OCI-LY3 (cell line): ENCODE results near the gene ATG4D.
"Not testable (repeated sequence)": the region's sequence is repeated elsewhere in the genome, so short reads cannot be mapped to it uniquely, and the experiment has no call there.

Experiments used
- H2AFZ ChIP-seq: fragments of 200-600, 300-600 bp; shearing (Covaris generic); 2 replicates; pipeline ENCODE4 v1.6.0; 2014; ENCODE audit warnings: antibody characterized with exemption, low read depth, low read length
- H3K27ac ChIP-seq: fragments of 200-600, 300-600 bp; sonication (generic); 2 replicates; pipeline ENCODE4 v1.5.1; 2014; ENCODE audit warnings: mild to moderate bottlenecking, low read length, moderate library complexity, mixed read lengths
- H3K27me3 ChIP-seq: fragments of 200-600, 300-600 bp; sonication (generic); 2 replicates; pipeline ENCODE4 v1.6.1; 2014; ENCODE audit warnings: low read depth, low read length, mixed read lengths
- H3K36me3 ChIP-seq: fragments of 200-600, 300-600 bp; sonication (generic); replicated peaks from 2 replicates; pipeline ENCODE3; 2014; ENCODE audit warnings: low read depth, low read length, mixed read lengths
- H3K4me1 ChIP-seq: fragments of 300-600, 200-600 bp; sonication (generic); 2 replicates; pipeline ENCODE4 v1.6.1; 2014; ENCODE audit warnings: low read length, mixed read lengths
- H3K4me2 ChIP-seq: fragments of 200-600, 300-600 bp; sonication (generic); 2 replicates; pipeline ENCODE4 v1.6.1; 2014; ENCODE audit warnings: low read length, mixed read lengths
- H3K4me3 ChIP-seq: fragments of 300-600, 200-600 bp; sonication (generic); 2 replicates; pipeline ENCODE4 v1.5.1; 2014; ENCODE audit warnings: antibody characterized with exemption, mild to moderate bottlenecking, low read length, moderate library complexity
- H3K79me2 ChIP-seq: fragments of 300-600, 200-600 bp; shearing (Covaris generic); 2 replicates; pipeline ENCODE4 v1.6.1; 2014; ENCODE audit warnings: mild to moderate bottlenecking, low read length, mixed read lengths
- H3K9ac ChIP-seq: fragments of 300-600, 200-600 bp; shearing (Covaris generic); 2 replicates; pipeline ENCODE4 v1.6.0; 2014; ENCODE audit warnings: mild to moderate bottlenecking, low read length, moderate library complexity
- H3K9me3 ChIP-seq: fragments of 200-600, 300-600 bp; shearing (Covaris generic); 2 replicates; pipeline ENCODE4 v1.6.1; 2014; ENCODE audit warnings: low read length, mixed read lengths; ENCODE audit not compliant: insufficient read depth
- H4K20me1 ChIP-seq: fragments of 200-600, 300-600 bp; sonication (generic); 2 replicates; pipeline ENCODE4 v1.6.1; 2016; ENCODE audit warnings: low read length, mixed read lengths; ENCODE audit not compliant: insufficient read depth
- EZH2phosphoT487 ChIP-seq: fragments of 200-600 bp; shearing (Covaris generic); IDR thresholded peaks from 2 replicates; pipeline ENCODE4 v1.6.1; 2018; ENCODE audit warnings: antibody characterized with exemption, mixed run types, low read depth
- TF ChIP-seq, protein P1 (sequence below): fragments of 200-600, 300-600 bp; sonication (generic); IDR thresholded peaks from 2 replicates; pipeline ENCODE4 v1.5.1; 2014; ENCODE audit warnings: antibody characterized with exemption, low read length, low read depth

The ATG4D gene

DNA sequence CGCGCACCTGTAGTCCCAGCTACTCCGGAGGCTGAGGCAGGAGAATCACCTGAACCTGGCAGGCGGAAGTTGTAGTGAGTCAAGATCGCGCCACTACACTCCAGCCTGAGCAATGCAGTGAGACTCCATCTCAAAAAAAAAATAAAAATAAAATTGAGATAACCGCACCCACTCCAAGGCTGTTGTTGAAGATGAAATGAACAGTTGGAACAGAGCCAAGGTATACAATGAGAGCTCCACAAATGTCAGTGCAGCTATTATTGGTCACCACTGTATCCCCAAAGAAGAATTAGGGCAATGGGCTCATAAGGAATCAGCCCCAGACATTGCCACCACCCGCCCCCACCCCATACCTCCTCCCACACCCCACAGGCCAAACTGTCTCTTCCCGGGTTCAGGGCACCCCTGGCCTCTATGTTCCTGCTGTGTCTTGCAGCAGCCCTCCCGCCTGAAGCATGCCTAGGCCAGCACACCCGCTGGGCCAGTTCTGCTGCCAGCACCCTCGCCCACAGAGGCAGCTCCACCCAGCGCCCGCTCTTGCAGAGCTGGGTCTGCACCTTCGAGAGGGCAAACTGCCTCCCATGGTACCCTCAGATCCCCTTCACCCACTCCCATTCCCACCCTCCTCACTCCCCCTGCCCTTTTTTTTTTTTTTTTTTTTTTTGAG is 22.9 kb upstream of the ATG4D start:
- Histone ChIP-seq H3K79me2 (no peaks in the 10 kb centered on the region), H3K27ac (no peak overlapping the region), H3K4me2 (no peak overlapping the region), H3K27me3 (peaks cover 32% of the 10 kb centered on the region), H3K9ac (no peak overlapping the region), H3K36me3 (no peaks in the 10 kb centered on the region), H2AFZ (no peak overlapping the region), H3K9me3 (no peaks in the 10 kb centered on the region), H3K4me3 (no peak overlapping the region), H3K4me1 (peaks cover 12% of the 10 kb centered on the region), H4K20me1 (no peaks in the 10 kb centered on the region)
- TF ChIP-seq, protein P1, sequence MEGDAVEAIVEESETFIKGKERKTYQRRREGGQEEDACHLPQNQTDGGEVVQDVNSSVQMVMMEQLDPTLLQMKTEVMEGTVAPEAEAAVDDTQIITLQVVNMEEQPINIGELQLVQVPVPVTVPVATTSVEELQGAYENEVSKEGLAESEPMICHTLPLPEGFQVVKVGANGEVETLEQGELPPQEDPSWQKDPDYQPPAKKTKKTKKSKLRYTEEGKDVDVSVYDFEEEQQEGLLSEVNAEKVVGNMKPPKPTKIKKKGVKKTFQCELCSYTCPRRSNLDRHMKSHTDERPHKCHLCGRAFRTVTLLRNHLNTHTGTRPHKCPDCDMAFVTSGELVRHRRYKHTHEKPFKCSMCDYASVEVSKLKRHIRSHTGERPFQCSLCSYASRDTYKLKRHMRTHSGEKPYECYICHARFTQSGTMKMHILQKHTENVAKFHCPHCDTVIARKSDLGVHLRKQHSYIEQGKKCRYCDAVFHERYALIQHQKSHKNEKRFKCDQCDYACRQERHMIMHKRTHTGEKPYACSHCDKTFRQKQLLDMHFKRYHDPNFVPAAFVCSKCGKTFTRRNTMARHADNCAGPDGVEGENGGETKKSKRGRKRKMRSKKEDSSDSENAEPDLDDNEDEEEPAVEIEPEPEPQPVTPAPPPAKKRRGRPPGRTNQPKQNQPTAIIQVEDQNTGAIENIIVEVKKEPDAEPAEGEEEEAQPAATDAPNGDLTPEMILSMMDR: no peak
- TF ChIP-seq EZH2phosphoT487: no peak

DNA sequence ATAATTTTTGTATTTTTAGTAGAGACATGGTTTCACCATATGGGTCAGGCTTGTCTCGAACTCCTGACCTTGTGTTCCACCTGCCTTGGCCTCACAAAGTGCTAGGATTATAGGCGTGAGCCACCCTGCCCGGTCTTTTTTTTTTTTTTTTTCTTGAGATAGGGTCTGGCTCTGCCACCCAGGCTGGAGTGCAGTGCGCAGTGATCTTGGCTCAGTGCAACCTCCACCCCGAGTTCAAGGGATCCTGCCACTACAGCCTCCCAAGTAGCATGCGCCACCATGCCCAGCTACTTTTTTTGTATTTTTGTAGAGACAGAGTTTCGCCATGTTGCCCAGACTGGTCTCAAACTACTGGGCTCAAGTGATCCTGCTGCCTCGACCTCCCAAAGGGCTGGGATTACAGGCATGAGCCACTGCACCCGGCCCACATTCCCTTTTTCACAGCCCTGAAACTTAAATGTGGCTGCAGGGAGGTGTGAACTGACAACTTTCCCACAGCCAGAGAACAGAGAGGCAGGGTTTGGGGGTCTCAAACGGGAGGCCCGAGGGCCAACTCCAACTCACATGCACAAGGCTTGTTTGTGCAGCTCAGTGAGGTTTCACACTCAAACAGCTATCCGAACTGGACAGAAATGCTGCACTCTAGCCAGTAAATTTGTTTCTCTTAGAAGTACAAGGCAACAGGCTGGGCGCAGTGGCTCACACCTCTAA is 22.1 kb upstream of the ATG4D start:
- no peak overlapping the region for H3K27ac ChIP-seq
- H3K4me2 ChIP-seq: no peak overlapping the region
- no peak overlapping the region for H3K9ac ChIP-seq
- no peaks in the 10 kb centered on the region for H4K20me1 ChIP-seq
- no peaks in the 10 kb centered on the region for H3K36me3 ChIP-seq
- peaks cover 32% of the 10 kb centered on the region for H3K27me3 ChIP-seq
- H3K4me1 ChIP-seq: peaks cover 12% of the 10 kb centered on the region
- no peak overlapping the region for H2AFZ ChIP-seq
- TF ChIP-seq, protein P1: no peak
- TF ChIP-seq EZH2phosphoT487: no peak
- no peak overlapping the region for H3K4me3 ChIP-seq
- no peaks in the 10 kb centered on the region for H3K79me2 ChIP-seq
- no peaks in the 10 kb centered on the region for H3K9me3 ChIP-seq

DNA sequence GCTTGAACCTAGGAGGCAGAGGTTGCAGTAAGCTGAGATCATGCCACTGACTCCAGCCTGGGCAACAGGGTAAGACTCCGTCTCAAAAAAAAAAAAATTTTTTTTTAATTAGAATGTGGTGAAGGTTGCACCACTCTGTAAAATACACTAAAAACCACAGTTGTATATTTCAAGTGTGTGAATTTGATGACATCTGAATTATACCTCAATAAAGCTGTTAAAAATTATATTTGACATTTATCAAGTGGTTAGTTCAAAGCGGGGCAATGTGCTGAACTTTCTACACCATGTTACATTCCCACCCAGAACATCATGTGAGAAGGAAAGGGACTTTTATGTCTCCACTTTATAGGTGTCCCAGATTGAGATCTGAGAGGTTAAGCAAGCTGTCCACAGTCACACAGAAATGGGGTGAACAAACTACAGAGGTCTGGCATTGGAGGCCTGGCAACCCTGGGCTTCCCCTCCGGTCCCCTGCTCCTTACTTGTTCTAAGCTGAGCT is 20.5 kb upstream of the ATG4D start:
- H3K4me2 ChIP-seq: no peak overlapping the region
- H3K4me1 ChIP-seq: peaks cover 12% of the 10 kb centered on the region
- no peak overlapping the region for H3K9ac ChIP-seq
- H3K36me3 ChIP-seq: no peaks in the 10 kb centered on the region
- H3K27ac ChIP-seq: no peak overlapping the region
- H4K20me1 ChIP-seq: no peaks in the 10 kb centered on the region
- TF ChIP-seq, protein P1: no peak
- TF ChIP-seq EZH2phosphoT487: no peak
- H3K9me3 ChIP-seq: no peaks in the 10 kb centered on the region
- H3K79me2 ChIP-seq: no peaks in the 10 kb centered on the region
- no peak overlapping the region for H3K4me3 ChIP-seq
- H3K27me3 ChIP-seq: peaks cover 31% of the 10 kb centered on the region
- H2AFZ ChIP-seq: no peak overlapping the region

DNA sequence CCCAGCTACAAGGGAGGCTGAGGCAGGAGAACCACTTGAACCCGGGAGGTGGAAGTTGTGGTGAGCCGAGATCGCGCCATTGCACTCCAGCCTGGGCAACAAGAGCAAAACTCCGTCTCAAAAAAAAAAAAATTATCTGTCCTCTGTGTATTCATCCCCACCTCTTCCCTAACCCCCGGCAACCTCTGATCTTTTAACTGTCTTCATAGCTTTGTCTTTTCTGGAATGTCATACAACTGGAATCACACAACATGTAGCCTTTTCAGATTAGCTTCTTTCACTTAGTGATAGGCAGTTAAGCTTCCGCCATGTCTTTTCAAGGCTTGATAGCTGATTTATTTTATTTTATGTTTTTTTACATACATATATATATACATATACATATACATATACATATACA is 18.1 kb upstream of the ATG4D start:
- H2AFZ ChIP-seq: no peak overlapping the region
- no peaks in the 10 kb centered on the region for H4K20me1 ChIP-seq
- H3K27ac ChIP-seq: no peak overlapping the region
- TF ChIP-seq, protein P1: no peak
- TF ChIP-seq EZH2phosphoT487: no peak
- no peak overlapping the region for H3K4me3 ChIP-seq
- no peaks in the 10 kb centered on the region for H3K9me3 ChIP-seq
- H3K79me2 ChIP-seq: no peaks in the 10 kb centered on the region
- H3K9ac ChIP-seq: no peak overlapping the region
- no peaks in the 10 kb centered on the region for H3K4me1 ChIP-seq
- H3K27me3 ChIP-seq: peaks cover 11% of the 10 kb centered on the region
- H3K36me3 ChIP-seq: no peaks in the 10 kb centered on the region
- H3K4me2 ChIP-seq: no peak overlapping the region

DNA sequence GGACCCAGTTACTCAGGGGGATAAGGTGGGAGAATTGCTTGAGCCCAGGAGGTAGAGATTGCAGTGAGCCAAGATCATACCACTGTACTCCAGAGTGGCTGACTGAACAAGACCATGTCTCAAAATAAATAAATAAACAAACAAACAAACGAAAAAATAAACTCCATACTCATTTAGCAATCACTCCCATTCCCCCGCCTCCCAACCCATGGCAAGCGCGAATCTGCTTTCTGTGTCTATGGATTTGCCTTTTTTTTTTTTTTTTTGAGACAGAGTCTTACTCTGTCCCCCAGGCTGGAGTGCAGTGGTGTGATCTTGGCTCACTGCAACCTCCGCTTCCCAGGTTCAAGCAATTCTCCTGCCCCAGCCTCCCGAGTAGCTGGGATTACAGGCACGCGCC is 16.8 kb upstream of the ATG4D start:
- not testable (repeated sequence) for H3K4me1 ChIP-seq, H3K9ac ChIP-seq, H3K27ac ChIP-seq, H3K27me3 ChIP-seq, H2AFZ ChIP-seq, H3K4me2 ChIP-seq, H3K9me3 ChIP-seq, H3K4me3 ChIP-seq, H3K79me2 ChIP-seq, H4K20me1 ChIP-seq, H3K36me3 ChIP-seq
